GM12864 (cell line): ENCODE results near the gene CHST2.

Source experiments
- DNase-seq: peaks from one replicate; pipeline ENCODE4 v3.0.0-alpha.2; 2011; ENCODE audit warnings: low read depth
- H3K4me3 ChIP-seq: 2 replicates; pipeline ENCODE4 v1.5.1; 2011; ENCODE audit warnings: mild to moderate bottlenecking, low read depth, low read length, control low read depth
- CTCF ChIP-seq: IDR thresholded peaks from 2 replicates; pipeline ENCODE4 v1.5.1; 2011; ENCODE audit warnings: low read depth, mild to moderate bottlenecking, moderate library complexity, low read length, control low read depth, inconsistent platforms; ENCODE audit errors: missing control alignments

The CHST2 gene

DNA sequence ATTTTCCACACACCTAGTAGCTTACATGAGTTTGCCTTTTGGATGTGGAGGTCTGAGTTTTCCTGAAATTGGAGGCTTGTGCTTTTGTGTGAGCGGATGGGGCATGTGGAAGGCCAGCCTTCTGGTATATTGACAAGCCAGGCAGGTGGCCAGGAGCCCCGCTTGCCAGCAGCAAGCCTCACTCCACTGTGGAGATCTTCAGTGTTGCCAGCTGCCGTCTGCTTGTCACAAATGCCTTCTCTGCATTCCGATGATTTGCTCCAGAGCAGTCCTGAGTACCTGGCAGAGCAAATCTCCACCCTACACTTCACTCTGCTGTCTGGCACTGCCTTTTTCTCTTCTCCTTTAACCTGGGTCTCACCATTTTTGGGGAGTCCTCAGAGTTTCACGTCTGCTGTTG is 29.1 kb upstream of the CHST2 start:
- no peak for DNase-seq
- no peak overlapping the region for H3K4me3 ChIP-seq
- no peak for TF ChIP-seq CTCF

DNA sequence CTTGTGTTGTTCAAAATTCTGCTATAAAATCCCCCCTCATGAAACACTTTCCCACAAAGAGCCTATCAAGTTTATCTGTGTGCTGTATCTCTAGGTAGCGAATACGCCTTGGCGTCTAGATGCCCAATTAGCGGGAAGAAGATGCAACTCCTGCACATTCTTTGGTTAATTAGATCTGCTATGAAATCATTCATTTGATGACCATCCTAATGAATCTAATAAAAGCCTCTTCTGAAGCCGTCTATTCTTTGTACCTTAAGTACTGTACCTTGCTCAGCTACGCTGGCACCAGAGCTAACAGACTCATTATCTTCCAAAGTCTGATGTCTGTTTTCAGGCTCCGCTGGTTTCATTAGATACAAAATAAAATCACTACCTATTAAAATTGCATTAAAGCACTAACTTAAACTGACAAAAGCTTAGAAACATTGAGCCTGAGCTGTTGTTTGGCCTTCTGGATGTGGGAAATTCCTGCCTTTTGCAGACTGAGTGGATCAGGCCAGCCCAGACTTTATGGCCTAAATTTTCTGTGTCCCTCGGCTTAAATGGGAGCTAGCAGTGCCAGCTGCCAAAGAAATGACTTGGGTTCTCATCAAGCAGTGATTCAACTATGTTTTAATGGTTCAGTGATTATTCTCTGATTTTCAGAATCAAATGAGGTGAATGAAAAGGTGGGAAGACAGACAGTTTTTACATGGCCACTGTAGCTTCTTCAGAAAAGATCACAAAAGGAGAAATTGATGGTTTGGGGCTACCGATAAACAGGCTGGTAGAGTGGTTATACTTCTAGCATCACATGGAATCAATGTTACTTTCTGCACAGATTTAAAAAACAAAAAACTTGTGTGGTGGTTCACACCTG is 28.4 kb upstream of the CHST2 start:
- no peak for DNase-seq
- no peak for TF ChIP-seq CTCF
- no peak overlapping the region for H3K4me3 ChIP-seq

- no peak for TF ChIP-seq CTCF
- no peak for DNase-seq
- no peak overlapping the region for H3K4me3 ChIP-seq
These were observed 27.4 kb upstream of the CHST2 start for GRCh38 chr3:143092191-143092590.

DNA sequence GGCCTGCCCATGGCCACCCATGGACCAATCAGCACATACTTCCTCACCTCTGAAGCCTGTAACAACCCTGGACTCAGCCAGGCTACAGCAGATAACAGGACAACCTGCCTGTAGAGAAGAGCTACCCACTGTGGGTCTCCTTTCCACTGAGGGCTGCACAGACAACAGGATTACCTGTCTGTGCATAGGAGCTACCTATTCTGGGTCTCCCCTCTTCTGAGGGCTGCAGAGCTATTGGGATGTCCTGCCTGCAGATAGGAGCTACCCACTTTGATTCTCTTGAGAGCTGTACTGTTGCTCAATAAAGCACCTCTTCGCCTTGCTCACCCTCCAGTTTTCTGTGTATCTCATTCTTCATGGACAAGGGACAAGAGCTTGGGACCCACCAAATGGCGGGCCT is 23.8 kb upstream of the CHST2 start:
- no peak for TF ChIP-seq CTCF
- no peak overlapping the region for H3K4me3 ChIP-seq
- DNase-seq, result no peak

DNA sequence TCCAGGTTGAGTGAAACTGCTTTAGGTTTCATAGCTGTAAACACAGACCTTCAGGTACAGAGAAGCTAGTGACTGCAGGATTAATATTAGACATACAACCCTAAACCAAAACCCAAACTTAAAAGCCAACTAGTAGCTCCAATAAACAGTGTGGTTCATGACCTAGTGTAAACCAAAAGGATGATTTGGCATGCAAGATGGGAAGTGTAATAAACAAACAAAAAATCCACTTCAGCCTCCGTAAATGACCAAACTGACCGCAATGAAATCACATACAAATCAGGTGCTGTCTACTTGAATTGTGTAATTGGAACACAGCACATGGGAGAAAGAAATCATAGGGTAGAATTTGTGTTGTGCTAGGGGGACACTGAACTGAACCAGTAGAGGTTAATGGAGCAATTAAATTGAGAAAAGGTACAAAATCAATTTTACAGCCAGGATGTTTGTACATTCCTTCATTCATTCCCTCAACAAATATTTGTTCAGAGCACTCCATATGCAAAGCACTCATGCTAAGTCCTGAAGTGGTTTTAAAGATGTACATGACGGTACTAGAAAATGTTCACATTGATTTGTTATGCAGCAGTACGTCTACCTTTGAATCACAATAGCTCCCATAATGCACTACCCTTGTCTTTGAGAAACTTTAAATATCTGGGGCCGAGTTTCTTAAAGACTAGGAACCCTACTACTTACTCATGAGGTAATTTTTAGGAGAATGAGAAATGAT is 21.4 kb upstream of the CHST2 start:
- H3K4me3 ChIP-seq, result no peak overlapping the region
- no peak for DNase-seq
- no peak for TF ChIP-seq CTCF

- no peak for DNase-seq
- no peak for TF ChIP-seq CTCF
- H3K4me3 ChIP-seq, result no peak overlapping the region
These were observed 20.4 kb upstream of the CHST2 start for GRCh38 chr3:143099210-143099609.
